ENCODE results near the gene PLP1.

PLP1 gene

DNA sequence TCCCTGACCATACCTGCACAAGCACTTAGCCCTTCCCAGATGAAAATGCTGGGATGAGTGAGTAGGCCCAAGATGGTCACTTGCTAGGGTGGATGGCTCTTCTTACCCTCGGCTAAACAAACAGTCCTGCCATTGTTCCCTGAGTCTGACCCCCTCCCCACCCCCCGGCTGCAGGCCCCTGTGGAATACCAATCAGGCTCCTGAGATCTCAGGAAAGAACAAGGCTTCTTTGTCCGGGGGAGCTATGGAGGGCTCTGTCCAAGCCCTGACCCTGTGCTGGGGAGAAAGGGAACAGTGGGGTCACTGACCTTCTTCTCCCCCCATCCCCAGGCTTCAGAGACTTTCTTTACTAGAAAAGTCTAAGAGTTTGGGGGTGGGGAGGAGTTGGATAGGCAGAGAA, 6.0 kb downstream of the PLP1 start:
- Histone ChIP-seq H3K36me3 (no peaks in the 10 kb centered on the region), H3K4me3 (ENCODE audit: low read depth, low read length) (no peak overlapping the region), H3K27me3 (ENCODE audit: insufficient read depth, low read depth, severe bottlenecking) (peaks cover 65% of the 10 kb centered on the region), H3K27ac (no peak overlapping the region), H3K9me3 (ENCODE audit: severe bottlenecking) (no peaks in the 10 kb centered on the region)
- TF ChIP-seq, protein P1, sequence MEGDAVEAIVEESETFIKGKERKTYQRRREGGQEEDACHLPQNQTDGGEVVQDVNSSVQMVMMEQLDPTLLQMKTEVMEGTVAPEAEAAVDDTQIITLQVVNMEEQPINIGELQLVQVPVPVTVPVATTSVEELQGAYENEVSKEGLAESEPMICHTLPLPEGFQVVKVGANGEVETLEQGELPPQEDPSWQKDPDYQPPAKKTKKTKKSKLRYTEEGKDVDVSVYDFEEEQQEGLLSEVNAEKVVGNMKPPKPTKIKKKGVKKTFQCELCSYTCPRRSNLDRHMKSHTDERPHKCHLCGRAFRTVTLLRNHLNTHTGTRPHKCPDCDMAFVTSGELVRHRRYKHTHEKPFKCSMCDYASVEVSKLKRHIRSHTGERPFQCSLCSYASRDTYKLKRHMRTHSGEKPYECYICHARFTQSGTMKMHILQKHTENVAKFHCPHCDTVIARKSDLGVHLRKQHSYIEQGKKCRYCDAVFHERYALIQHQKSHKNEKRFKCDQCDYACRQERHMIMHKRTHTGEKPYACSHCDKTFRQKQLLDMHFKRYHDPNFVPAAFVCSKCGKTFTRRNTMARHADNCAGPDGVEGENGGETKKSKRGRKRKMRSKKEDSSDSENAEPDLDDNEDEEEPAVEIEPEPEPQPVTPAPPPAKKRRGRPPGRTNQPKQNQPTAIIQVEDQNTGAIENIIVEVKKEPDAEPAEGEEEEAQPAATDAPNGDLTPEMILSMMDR (IDR thresholded peaks at IDR 0.05; ENCODE audit: low read depth, low read length), result no peak
- DNase-seq, result no peak

- Histone ChIP-seq H3K4me3 (ENCODE audit: low read depth, low read length) (no peak overlapping the region), H3K27ac (no peak overlapping the region), H3K36me3 (no peaks in the 10 kb centered on the region), H3K9me3 (ENCODE audit: severe bottlenecking) (no peaks in the 10 kb centered on the region), H3K27me3 (ENCODE audit: insufficient read depth, low read depth, severe bottlenecking) (peaks cover 64% of the 10 kb centered on the region)
- TF ChIP-seq, protein P1 (IDR thresholded peaks at IDR 0.05; ENCODE audit: low read depth, low read length), result no peak
- no peak for DNase-seq
Observed at GRCh38 chrX:103783196-103783595, 6.6 kb downstream of the PLP1 start.

- H3K36me3 ChIP-seq, result no peaks in the 10 kb centered on the region
- no peak for DNase-seq
Observed at GRCh38 chrX:103783971-103784370, 7.3 kb downstream of the PLP1 start.

GRCh38 chrX:103789004-103789403, 12.4 kb downstream of the PLP1 start:
- no peak overlapping the region for H3K4me3 ChIP-seq (ENCODE audit: low read depth, low read length)
- peaks cover 70% of the 10 kb centered on the region for H3K27me3 ChIP-seq (ENCODE audit: insufficient read depth, low read depth, severe bottlenecking)
- no peaks in the 10 kb centered on the region for H3K36me3 ChIP-seq
- TF ChIP-seq, protein P1 (IDR thresholded peaks at IDR 0.05; ENCODE audit: low read depth, low read length), result no peak
- H3K27ac ChIP-seq, result no peak overlapping the region
- no peaks in the 10 kb centered on the region for H3K9me3 ChIP-seq (ENCODE audit: severe bottlenecking)
- DNase-seq, result no peak

More at GRCh38 chrX:103783971-103784370, 7.3 kb downstream of the PLP1 start:
- Histone ChIP-seq H3K27ac (no peak overlapping the region), H3K4me3 (ENCODE audit: low read depth, low read length) (no peak overlapping the region), H3K27me3 (ENCODE audit: insufficient read depth, low read depth, severe bottlenecking) (peaks cover 68% of the 10 kb centered on the region), H3K9me3 (ENCODE audit: severe bottlenecking) (no peaks in the 10 kb centered on the region)
- TF ChIP-seq, protein P1 (IDR thresholded peaks at IDR 0.05; ENCODE audit: low read depth, low read length), result no peak

DNA sequence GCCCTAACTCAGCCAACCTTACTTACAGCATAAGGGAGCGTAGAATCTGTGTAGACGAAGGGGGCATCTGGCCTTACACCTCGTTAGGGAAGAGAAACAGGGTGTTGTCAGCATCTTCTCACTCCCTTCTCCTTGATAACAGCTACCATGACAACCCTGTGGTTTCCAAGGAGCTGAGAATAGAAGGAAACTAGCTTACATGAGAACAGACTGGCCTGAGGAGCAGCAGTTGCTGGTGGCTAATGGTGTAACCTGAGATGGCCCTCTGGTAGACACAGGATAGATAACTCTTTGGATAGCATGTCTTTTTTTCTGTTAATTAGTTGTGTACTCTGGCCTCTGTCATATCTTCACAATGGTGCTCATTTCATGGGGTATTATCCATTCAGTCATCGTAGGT, 14.6 kb downstream of the PLP1 start:
- Histone ChIP-seq H3K4me3 (ENCODE audit: low read depth, low read length) (no peak overlapping the region), H3K27me3 (ENCODE audit: insufficient read depth, low read depth, severe bottlenecking) (peaks cover 62% of the 10 kb centered on the region), H3K27ac (no peak overlapping the region), H3K9me3 (ENCODE audit: severe bottlenecking) (no peaks in the 10 kb centered on the region), H3K36me3 (no peaks in the 10 kb centered on the region)
- TF ChIP-seq, protein P1 (IDR thresholded peaks at IDR 0.05; ENCODE audit: low read depth, low read length), result no peak
- DNase-seq, result no peak

- H3K9me3 ChIP-seq (ENCODE audit: severe bottlenecking), result no peaks in the 10 kb centered on the region
- TF ChIP-seq, protein P1 (IDR thresholded peaks at IDR 0.05; ENCODE audit: low read depth, low read length), result no peak
- DNase-seq, result no peak
- H3K36me3 ChIP-seq, result no peaks in the 10 kb centered on the region
- no peak overlapping the region for H3K27ac ChIP-seq
- no peak overlapping the region for H3K4me3 ChIP-seq (ENCODE audit: low read depth, low read length)
- peaks cover 55% of the 10 kb centered on the region for H3K27me3 ChIP-seq (ENCODE audit: insufficient read depth, low read depth, severe bottlenecking)
Observed at GRCh38 chrX:103791826-103792485, 15.3 kb downstream of the PLP1 start.
